SK-N-MC (cell line): ENCODE measurements around the gene RPP21.

Experiments
- DNase-seq: peaks from one replicate; pipeline ENCODE4 v3.0.0-alpha.2; 2011; ENCODE audit warnings: low read depth, low spot score
- H3K27ac ChIP-seq: fragments of 200-600 bp; sonication (generic); 2 replicates; pipeline ENCODE4 v1.5.1; 2016; ENCODE audit warnings: mixed run types
- H3K36me3 ChIP-seq: fragments of 200-600 bp; sonication (generic); 2 replicates; pipeline ENCODE4 v1.6.1; 2017; ENCODE audit warnings: antibody characterized with exemption, low read length, mixed read lengths; ENCODE audit not compliant: insufficient read depth
- H3K4me3 ChIP-seq: fragments of 200-600 bp; sonication (generic); 2 replicates; pipeline ENCODE4 v1.5.1; 2016
- H3K9ac ChIP-seq: fragments of 200-600 bp; sonication (generic); 2 replicates; pipeline ENCODE4 v1.8.0; 2017; ENCODE audit warnings: mixed run types, mixed read lengths; ENCODE audit not compliant: insufficient read length
- H3K9me3 ChIP-seq: fragments of 200-600 bp; sonication (generic); 2 replicates; pipeline ENCODE4 v1.6.1; 2017; ENCODE audit warnings: low read depth, mild to moderate bottlenecking, antibody characterized with exemption, low read length, moderate library complexity, mixed read lengths
- EZH2 ChIP-seq: fragments of 200-600 bp; sonication (generic); IDR thresholded peaks from one replicate; pipeline ENCODE4 v1.6.1; 2017; ENCODE audit warnings: antibody characterized with exemption
- FOXP2 ChIP-seq: optimal IDR thresholded peaks from 2 replicates; pipeline ENCODE3; 2011; ENCODE audit warnings: mild to moderate bottlenecking, moderate library complexity; ENCODE audit not compliant: insufficient read depth; ENCODE audit errors: extremely low read length, control extremely low read depth
- POLR2AphosphoS5 ChIP-seq: IDR thresholded peaks from 2 replicates; pipeline ENCODE4 v1.6.1; 2012; ENCODE audit warnings: mild to moderate bottlenecking, low read depth, low read length, borderline replicate concordance

RPP21 gene

GRCh38 chr6:30344191-30344867, 627 bp upstream of the RPP21 start:
- no peaks in the 10 kb centered on the region for H3K9me3 ChIP-seq
- H3K4me3 ChIP-seq = peak overlapping the region; percentile 95
- H3K27ac ChIP-seq = no peak overlapping the region
- peaks cover 24% of the 10 kb centered on the region; the same call in 1 of the 2 replicates for H3K36me3 ChIP-seq
- TF ChIP-seq FOXP2 (no peak), POLR2AphosphoS5 (no peak), EZH2 (no peak)
- DNase-seq = no peak
- no peak overlapping the region for H3K9ac ChIP-seq

- Histone ChIP-seq H3K36me3 (peaks cover 16% of the 10 kb centered on the region; the same call in 1 of the 2 replicates), H3K9ac (peak overlapping the region; percentile 41), H3K4me3 (peak overlapping the region; percentile 95), H3K27ac (no peak overlapping the region), H3K9me3 (no peaks in the 10 kb centered on the region)
- DNase-seq = no peak
- TF ChIP-seq FOXP2 (no peak), EZH2 (no peak), POLR2AphosphoS5 (no peak)
Observed at GRCh38 chr6:30345852-30346251, 896 bp downstream of the RPP21 start.

- Histone ChIP-seq H3K27ac (no peak overlapping the region), H3K36me3 (peaks cover 7% of the 10 kb centered on the region; the same call in 1 of the 2 replicates), H3K9ac (no peak overlapping the region), H3K9me3 (no peaks in the 10 kb centered on the region), H3K4me3 (no peak overlapping the region)
- no peak for DNase-seq
- no peak for TF ChIP-seq EZH2
- TF ChIP-seq POLR2AphosphoS5 = no peak
- no peak for TF ChIP-seq FOXP2
Observed at GRCh38 chr6:30348957-30349356, 4.0 kb downstream of the RPP21 start.

- DNase-seq = no peak
Observed at GRCh38 chr6:30349421-30350177, 4.6 kb downstream of the RPP21 start.

GRCh38 chr6:30350524-30350923, 5.6 kb downstream of the RPP21 start:
- no peak for TF ChIP-seq FOXP2
- no peak for TF ChIP-seq POLR2AphosphoS5
- no peak for TF ChIP-seq EZH2
- Histone ChIP-seq H3K9ac (no peak overlapping the region), H3K27ac (no peak overlapping the region), H3K36me3 (peaks cover 7% of the 10 kb centered on the region; the same call in 1 of the 2 replicates), H3K9me3 (no peaks in the 10 kb centered on the region), H3K4me3 (no peak overlapping the region)
- no peak for DNase-seq

More at GRCh38 chr6:30349421-30350177, 4.6 kb downstream of the RPP21 start:
- H3K4me3 ChIP-seq = no peak overlapping the region
- H3K9ac ChIP-seq = no peak overlapping the region
- TF ChIP-seq POLR2AphosphoS5 = no peak
- no peak for TF ChIP-seq FOXP2
- no peak for TF ChIP-seq EZH2
- peaks cover 7% of the 10 kb centered on the region; the same call in 1 of the 2 replicates for H3K36me3 ChIP-seq
- no peaks in the 10 kb centered on the region for H3K9me3 ChIP-seq
- no peak overlapping the region for H3K27ac ChIP-seq

GRCh38 chr6:30352550-30352949, 7.6 kb downstream of the RPP21 start:
- Histone ChIP-seq H3K9ac (no peak overlapping the region), H3K36me3 (no peaks in the 10 kb centered on the region), H3K9me3 (no peaks in the 10 kb centered on the region), H3K4me3 (no peak overlapping the region), H3K27ac (no peak overlapping the region)
- TF ChIP-seq EZH2 = no peak
- no peak for TF ChIP-seq POLR2AphosphoS5
- TF ChIP-seq FOXP2 = no peak
- no peak for DNase-seq

- no peaks in the 10 kb centered on the region for H3K9me3 ChIP-seq
- H3K36me3 ChIP-seq = no peaks in the 10 kb centered on the region
- no peak overlapping the region for H3K27ac ChIP-seq
- DNase-seq = no peak
- no peak overlapping the region for H3K4me3 ChIP-seq
- TF ChIP-seq EZH2 (no peak), FOXP2 (no peak), POLR2AphosphoS5 (no peak)
- H3K9ac ChIP-seq = no peak overlapping the region
Observed at GRCh38 chr6:30355281-30355680, 10.3 kb downstream of the RPP21 start.

DNA sequence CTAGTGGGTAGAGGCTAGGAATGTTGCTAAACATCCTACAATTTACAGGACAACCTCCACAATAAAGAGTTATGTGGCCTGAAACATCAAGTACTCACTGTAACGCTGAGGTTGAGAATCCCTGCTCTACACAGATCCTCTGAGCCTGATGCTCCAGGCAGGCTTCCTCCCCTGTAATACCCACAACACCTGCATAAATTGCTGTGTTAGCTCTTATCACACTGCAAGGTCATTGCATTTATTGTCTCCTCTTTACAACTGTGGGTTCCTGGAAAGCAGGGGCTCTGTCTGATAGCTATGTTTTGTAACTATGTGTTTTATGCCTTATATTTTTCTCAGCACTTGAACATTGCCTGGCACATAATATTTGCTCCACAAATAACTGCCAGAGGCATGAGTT, 11.6 kb downstream of the RPP21 start:
- Histone ChIP-seq H3K9ac (no peak overlapping the region), H3K27ac (no peak overlapping the region), H3K36me3 (no peaks in the 10 kb centered on the region), H3K9me3 (no peaks in the 10 kb centered on the region), H3K4me3 (no peak overlapping the region)
- TF ChIP-seq POLR2AphosphoS5 = no peak
- no peak for TF ChIP-seq FOXP2
- no peak for TF ChIP-seq EZH2
- DNase-seq = no peak
